H1 (cell line): ENCODE measurements around the gene ASAP2. TPM values are rescaled to one million over a fixed set of nuclear protein-coding genes. Genes with fewer than 3 reads are reported as not detected.

Source experiments
- CTCF ChIA-PET: fragments of 300-600 bp; sonication (Branson Sonifier 250); formaldehyde crosslinking; loops from one replicate; lab custom pipeline; 2021; ENCODE audit not compliant: partially characterized antibody; lab: Charles Lee
- POLR2A ChIA-PET: fragments of 300-600 bp; sonication (Branson Sonifier 250); formaldehyde crosslinking; loops from one replicate; lab custom pipeline; 2021; ENCODE audit warnings: inconsistent platforms; ENCODE audit not compliant: partially characterized antibody; lab: Charles Lee
- DNase-seq, 2 experiments: peaks; one replicate each; pipeline versions ENCODE4 v3.0.0 to v3.0.0-alpha.2; 2010 to 2022; ENCODE audit warnings: low spot score in 2 of 2, low read depth in 1 of 2, mixed read lengths in 1 of 2
- FAIRE-seq: peaks from 2 replicates; lab custom pipeline; 2011; peaks lifted over from hg19 to GRCh38; lab: Jason Lieb, UNC
- H2AFZ ChIP-seq: 2 replicates; pipeline ENCODE4 v1.8.1; 2012; ENCODE audit warnings: low read length, inconsistent platforms
- H2AK5ac ChIP-seq: 2 replicates; pipeline ENCODE4 v1.6.1; 2013; ENCODE audit warnings: low read depth, low read length
- H2BK120ac ChIP-seq: replicated peaks from 2 replicates; pipeline ENCODE3; 2013; ENCODE audit warnings: low read depth, low read length, inconsistent platforms
- H2BK12ac ChIP-seq: 2 replicates; pipeline ENCODE4 v1.6.1; 2013; ENCODE audit warnings: low read depth, low read length
- H2BK15ac ChIP-seq: 2 replicates; pipeline ENCODE4 v1.6.1; 2013; ENCODE audit warnings: low read length
- H2BK20ac ChIP-seq: 2 replicates; pipeline ENCODE4 v1.6.1; 2013; ENCODE audit warnings: low read length
- H2BK5ac ChIP-seq: 2 replicates; pipeline ENCODE4 v1.6.1; 2013; ENCODE audit warnings: low read depth, low read length
- H3K14ac ChIP-seq: 2 replicates; pipeline ENCODE4 v1.6.1; 2013; ENCODE audit warnings: inconsistent platforms; ENCODE audit not compliant: insufficient read length
- H3K18ac ChIP-seq: 2 replicates; pipeline ENCODE4 v1.6.1; 2013; ENCODE audit warnings: low read length; ENCODE audit errors: extremely low read depth
- H3K23ac ChIP-seq: 2 replicates; pipeline ENCODE4 v1.6.1; 2013; ENCODE audit warnings: inconsistent platforms; ENCODE audit not compliant: insufficient read length
- H3K23me2 ChIP-seq: 2 replicates; pipeline ENCODE4 v1.6.1; 2013; ENCODE audit warnings: low read depth, low read length
- H3K27ac ChIP-seq: 2 replicates; pipeline ENCODE4 v1.6.1; 2011; ENCODE audit warnings: low read depth, low read length, inconsistent platforms
- H3K27me3 ChIP-seq, 4 experiments: replicated peaks in 1 of 4; 1 replicate in 1 of 4; 2 replicates in 3 of 4; pipeline versions ENCODE4 v1.6.1 to v1.8.1; 2011 to 2013; ENCODE audit warnings: low read length in 3 of 4, mild to moderate bottlenecking in 3 of 4, inconsistent platforms in 2 of 4, mixed read lengths in 2 of 4, moderate library complexity in 1 of 4; ENCODE audit not compliant: control insufficient read depth in 3 of 4, insufficient read depth in 3 of 4; ENCODE audit errors: extremely low read depth in 1 of 4
- H3K36me3 ChIP-seq, 4 experiments: 2 replicates each; pipeline versions ENCODE4 v1.6.1 to v1.8.1; 2011 to 2013; ENCODE audit warnings: mild to moderate bottlenecking in 4 of 4, low read length in 3 of 4, moderate library complexity in 2 of 4, control low read depth in 1 of 4, inconsistent platforms in 1 of 4; ENCODE audit not compliant: insufficient read depth in 4 of 4, control insufficient read depth in 2 of 4
- H3K4ac ChIP-seq: replicated peaks from 2 replicates; pipeline ENCODE3; 2013; ENCODE audit warnings: low read length, low read depth, mixed read lengths, inconsistent platforms; ENCODE audit not compliant: insufficient read length
- H3K4me1 ChIP-seq, 4 experiments: replicated peaks in 1 of 4; 1 replicate in 1 of 4; 2 replicates in 3 of 4; pipeline versions ENCODE4 v1.6.1 to v1.8.1; 2011 to 2013; ENCODE audit warnings: low read length in 3 of 4, inconsistent platforms in 2 of 4, mixed read lengths in 1 of 4; ENCODE audit not compliant: insufficient read depth in 4 of 4, control insufficient read depth in 3 of 4
- H3K4me2 ChIP-seq, 2 experiments: 2 replicates each; pipeline versions ENCODE4 v1.6.1 to v1.8.1; 2011 to 2013; ENCODE audit warnings: low read depth in 2 of 2, low read length in 2 of 2, control low read depth in 1 of 2, inconsistent platforms in 1 of 2, mild to moderate bottlenecking in 1 of 2; ENCODE audit not compliant: insufficient read depth in 1 of 2
- H3K4me3 ChIP-seq, 4 experiments: fragments of 200-600, 300-600 bp in 1 of 4; sonication (generic), shearing (Covaris generic), sonication (Bioruptor Twin) in 1 of 4; 2 replicates each; pipeline versions ENCODE4 v1.5.1 to v1.8.1; 2011 to 2016; ENCODE audit warnings: low read length in 4 of 4, low read depth in 3 of 4, control low read depth in 2 of 4, inconsistent platforms in 2 of 4, mild to moderate bottlenecking in 2 of 4, mixed read lengths in 1 of 4, moderate library complexity in 1 of 4; ENCODE audit not compliant: insufficient read depth in 2 of 4; ENCODE audit errors: extremely low read depth in 1 of 4
- H3K56ac ChIP-seq: replicated peaks from 2 replicates; pipeline ENCODE3; 2013; ENCODE audit warnings: low read depth, mild to moderate bottlenecking, mixed read lengths, low read length, inconsistent platforms; ENCODE audit not compliant: insufficient read length
- H3K79me1 ChIP-seq: 2 replicates; pipeline ENCODE4 v1.6.1; 2013; ENCODE audit warnings: low read depth, low read length, control low read depth
- H3K79me2 ChIP-seq, 2 experiments: 2 replicates each; pipeline versions ENCODE4 v1.6.1 to v1.8.1; 2012 to 2013; ENCODE audit warnings: low read length in 2 of 2, mild to moderate bottlenecking in 2 of 2, inconsistent platforms in 1 of 2; ENCODE audit not compliant: insufficient read depth in 2 of 2, control insufficient read depth in 1 of 2
- H3K9ac ChIP-seq, 4 experiments: replicated peaks in 1 of 4; 1 replicate in 1 of 4; 2 replicates in 3 of 4; pipeline versions ENCODE4 v1.6.1 to v1.8.1; 2011 to 2013; ENCODE audit warnings: low read depth in 3 of 4, low read length in 3 of 4, control low read depth in 2 of 4, mild to moderate bottlenecking in 2 of 4, moderate library complexity in 2 of 4, inconsistent platforms in 1 of 4; ENCODE audit errors: extremely low read depth in 1 of 4
- H3K9me3 ChIP-seq, 2 experiments: 2 replicates each; pipeline versions ENCODE4 v1.6.1 to v1.8.1; 2012 to 2013; ENCODE audit warnings: mild to moderate bottlenecking in 2 of 2, moderate library complexity in 2 of 2, control low read depth in 1 of 2, inconsistent platforms in 1 of 2, low read depth in 1 of 2, low read length in 1 of 2, mixed read lengths in 1 of 2; ENCODE audit not compliant: insufficient read depth in 2 of 2
- H4K20me1 ChIP-seq, 2 experiments: replicated peaks in 1 of 2; 2 replicates each; pipeline versions ENCODE3 to v1.8.1; 2011 to 2013; ENCODE audit warnings: inconsistent platforms in 2 of 2, low read length in 2 of 2, mild to moderate bottlenecking in 1 of 2; ENCODE audit not compliant: insufficient read depth in 2 of 2, control insufficient read depth in 1 of 2
- H4K5ac ChIP-seq: 2 replicates; pipeline ENCODE4 v1.6.1; 2013; ENCODE audit warnings: low read length, low read depth, mixed read lengths, inconsistent platforms; ENCODE audit not compliant: insufficient read length
- H4K8ac ChIP-seq: 2 replicates; pipeline ENCODE4 v1.8.0; 2013; ENCODE audit warnings: mild to moderate bottlenecking, moderate library complexity, low read length, inconsistent platforms; ENCODE audit not compliant: insufficient read depth; ENCODE audit errors: extremely low read depth
- H4K91ac ChIP-seq: replicated peaks from 2 replicates; pipeline ENCODE3; 2013; ENCODE audit warnings: low read length, mixed read lengths, inconsistent platforms; ENCODE audit not compliant: insufficient read length
- CHD1 ChIP-seq: IDR thresholded peaks from 2 replicates; pipeline ENCODE4 v1.6.1; 2012; ENCODE audit warnings: low read depth, low read length, improper control_type of control experiment
- CREB1 ChIP-seq: IDR thresholded peaks from 2 replicates; pipeline ENCODE4 v1.6.1; 2012; ENCODE audit warnings: inconsistent platforms
- EZH2 ChIP-seq: fragments of 200-600 bp; sonication (generic); IDR thresholded peaks from 2 replicates; pipeline ENCODE4 v1.7.1; 2012; ENCODE audit warnings: low read depth, mild to moderate bottlenecking, moderate library complexity, low read length, inconsistent platforms; ENCODE audit not compliant: severe bottlenecking
- RAD21 ChIP-seq, 2 experiments: IDR thresholded peaks in 1 of 2; conservative IDR thresholded peaks in 1 of 2; 2 replicates each; pipeline ENCODE4 v1.6.1; 2011; ENCODE audit warnings: low read depth in 2 of 2, low read length in 2 of 2, improper control_type of control experiment in 1 of 2, inconsistent platforms in 1 of 2, mild to moderate bottlenecking in 1 of 2, moderate library complexity in 1 of 2
- SIN3A ChIP-seq, 2 experiments: IDR thresholded peaks in 1 of 2; conservative IDR thresholded peaks in 1 of 2; 2 replicates each; pipeline ENCODE4 v1.6.1; 2011 to 2012; ENCODE audit warnings: low read length in 2 of 2, improper control_type of control experiment in 1 of 2, low read depth in 1 of 2, mild to moderate bottlenecking in 1 of 2
- SP1 ChIP-seq: IDR thresholded peaks from 2 replicates; pipeline ENCODE4 v1.6.1; 2011; ENCODE audit warnings: low read depth, low read length
- SP4 ChIP-seq: IDR thresholded peaks from 2 replicates; pipeline ENCODE4 v1.6.1; 2012; ENCODE audit warnings: low read length, inconsistent platforms
- TCF12 ChIP-seq: IDR thresholded peaks from 2 replicates; pipeline ENCODE4 v1.6.1; 2011; ENCODE audit warnings: low read depth, mild to moderate bottlenecking, low read length
- ZNF274 ChIP-seq: IDR thresholded peaks from 2 replicates; pipeline ENCODE4 v1.7.0; 2012; ENCODE audit warnings: low read length, borderline replicate concordance; ENCODE audit errors: extremely low read depth
- WGBS, 2 experiments: shearing (Covaris generic) in 1 of 2; methylation state at CpG; one replicate each; pipeline versions ENCODE4 v1.1.6 to v1.1.7; 2013 to 2015; ENCODE audit warnings: low lambda C conversion rate in 2 of 2, mixed read lengths in 2 of 2, inconsistent platforms in 1 of 2, low coverage in 1 of 2, missing lambda C conversion rate in 1 of 2; ENCODE audit not compliant: insufficient replicate concordance in 2 of 2, insufficient coverage in 1 of 2, insufficient read length in 1 of 2; ENCODE audit errors: extremely low coverage in 1 of 2, missing lambda C conversion rate in 1 of 2; 5-methylcytosine and 5-hydroxymethylcytosine counted together
- polyA plus RNA-seq, 7 experiments: library from polyadenylated mRNA; depleted of rRNA in 3 of 7; stranded (reverse) in 5 of 7; unstranded in 2 of 7; fragments of >200 nt in 5 of 7; fragments of 200-250 nt in 2 of 7; gene quantifications; 1 replicate in 5 of 7; 2 replicates in 1 of 7; 4 replicates in 1 of 7; pipeline versions ENCODE4 v1.2.1 to v1.2.3, GENCODE V29; 2011 to 2013; ENCODE audit warnings: missing spikeins in 2 of 7, mixed read lengths in 2 of 7
- total RNA-seq: library from RNA; stranded (reverse); fragmentation: NEBNext Ultra II Directional; extraction: Animal tissue kit (Norgen Biotek cat#: 25700); gene quantifications from 2 replicates; pipeline ENCODE4 v1.2.1, GENCODE V29; 2021

ASAP2 gene
- total and polyA plus RNA-seq, 2 of the 8 experiments (the other 6 are each of a cell fraction or from before 2014, with no cell fraction given): 10.2 to 18.7 TPM

GRCh38 chr2:9205486-9205885, 1.1 kb upstream of the ASAP2 start:
- Histone ChIP-seq H4K91ac (no peak overlapping the region), H3K4me3 (peak overlapping the region; percentile 61 to 91 (median 68); a peak in 5 of 8 replicates), H3K9me3 (no peaks in the 10 kb centered on the region), H3K14ac (no peak overlapping the region), H3K18ac (no peak overlapping the region), H2BK120ac (no peak overlapping the region), H4K8ac (no peak overlapping the region), H2BK20ac (no peak overlapping the region), H3K27ac (no peak overlapping the region), H3K4me1 (peaks cover 0 to 6% (median 3%) of the 10 kb centered on the region in 4 experiments; a peak in 4 of 7 replicates), H3K79me2 (peaks cover 0 to 16% of the 10 kb centered on the region in 2 experiments; a peak in 2 of 4 replicates), H3K79me1 (no peaks in the 10 kb centered on the region), H3K4ac (no peak overlapping the region), H2BK15ac (no peak overlapping the region), H4K5ac (no peak overlapping the region), H2BK12ac (no peak overlapping the region), H3K27me3 (peaks cover 0 to 6% (median 3%) of the 10 kb centered on the region in 4 experiments; a peak in 3 of 7 replicates), H2BK5ac (no peak overlapping the region), H3K23me2 (peaks cover 4% of the 10 kb centered on the region; the same call in 1 of the 2 replicates), H3K4me2 (peak overlapping the region; percentile 68 to 86), H2AFZ (peak overlapping the region; percentile 66), H4K20me1 (peaks cover 8 to 11% of the 10 kb centered on the region in 2 experiments), H3K56ac (no peak overlapping the region), H3K23ac (no peak overlapping the region), H2AK5ac (no peak overlapping the region), H3K9ac (no peak overlapping the region; a peak in 1 of 7 replicates), H3K36me3 (no peaks in the 10 kb centered on the region)
- DNase-seq (no peak), FAIRE-seq (no peak)
- TF ChIP-seq CREB1: no peak
- no peak for TF ChIP-seq RAD21 (IDR thresholded peaks at IDR 0.05 in 1 of 2, conservative IDR thresholded peaks at IDR 0.05 in 1 of 2; ENCODE audit: low read depth in 2 of 2, low read length in 2 of 2)
- TF ChIP-seq SP1: no peak
- no peak for TF ChIP-seq CHD1
- TF ChIP-seq SIN3A (conservative IDR thresholded peaks at IDR 0.05 in 1 of 2, IDR thresholded peaks at IDR 0.05 in 1 of 2; ENCODE audit: low read depth in 1 of 2, low read length in 2 of 2): no peak
- no peak for TF ChIP-seq TCF12
- TF ChIP-seq ZNF274: no peak
- no peak for TF ChIP-seq SP4
- TF ChIP-seq EZH2: no peak
- 48% methylated on average over 6 of the region's 6 CpGs; no CpG with 5 or more reads in 1 of the 2 experiments for WGBS, 2 experiments
- CTCF ChIA-PET: interaction anchor here (0.6 to 2.6 kb wide), 24 partner anchors 10 to 210 kb away, joined by 3 to 13 read pairs (median 4); no protein-coding TSS in a partner anchor
- POLR2A ChIA-PET: interaction anchor here (0.7 to 1.4 kb wide), 3 partner anchors 63 to 125 kb away, joined by 3 to 7 read pairs (median 3); no protein-coding TSS in a partner anchor
